GM19193 (cell line): ENCODE measurements around the gene MPDU1.

Experiments used
- POLR2A ChIP-seq: IDR thresholded peaks from 4 replicates; pipeline ENCODE4 v1.6.1; 2011; ENCODE audit not compliant: insufficient read depth, insufficient read length; ENCODE audit errors: extremely low read depth

MPDU1 gene

GRCh38 chr17:7583253-7584109, at the start of gene MPDU1:
Gene MPDU1 (plus strand): TSS chr17:7583852. CDS start chr17:7583863, 11 bp downstream.
- peak; percentile 95 for TF ChIP-seq POLR2A

GRCh38 chr17:7538050-7538449, 45.6 kb upstream of the MPDU1 start:
- no peak for TF ChIP-seq POLR2A

- no peak for TF ChIP-seq POLR2A
These were observed 44.6 kb upstream of the MPDU1 start for GRCh38 chr17:7538891-7539545.

GRCh38 chr17:7541074-7541621, 42.5 kb upstream of the MPDU1 start:
- TF ChIP-seq POLR2A: no peak

- no peak for TF ChIP-seq POLR2A
These were observed 38.7 kb upstream of the MPDU1 start for GRCh38 chr17:7544911-7545310.

GRCh38 chr17:7548585-7549400, 34.9 kb upstream of the MPDU1 start, which contains the start of gene TNFSF12:
Gene TNFSF12 (plus strand): TSS chr17:7549058. CDS start chr17:7549154, 96 bp downstream.
- peak; percentile 66 for TF ChIP-seq POLR2A

- no peak for TF ChIP-seq POLR2A
These were observed 34.1 kb upstream of the MPDU1 start for GRCh38 chr17:7549401-7550055.

- no peak for TF ChIP-seq POLR2A
These were observed 33.3 kb upstream of the MPDU1 start for GRCh38 chr17:7550344-7550743.

- TF ChIP-seq POLR2A: no peak
These were observed 32.3 kb upstream of the MPDU1 start for GRCh38 chr17:7551396-7551795.

GRCh38 chr17:7552621-7553051, 31.0 kb upstream of the MPDU1 start:
- no peak for TF ChIP-seq POLR2A

GRCh38 chr17:7553356-7553755, 30.3 kb upstream of the MPDU1 start:
- no peak for TF ChIP-seq POLR2A

- no peak for TF ChIP-seq POLR2A
These were observed 28.2 kb upstream of the MPDU1 start for GRCh38 chr17:7555320-7555948.

GRCh38 chr17:7556627-7557026, 27.0 kb upstream of the MPDU1 start:
- no peak for TF ChIP-seq POLR2A
